Measurements from ENCODE around the gene CD8B. TPM values are rescaled to one million over a fixed set of nuclear protein-coding genes. Genes with fewer than 3 reads are reported as not detected.

The CD8B gene
- total and polyA plus RNA-seq, 2 experiments from 2014 or later: not detected

GRCh38 chr2:86809481-86810121 lies 52.1 kb downstream of the CD8B start:
- no peaks in the 10 kb centered on the region for H3K9me2 ChIP-seq (ENCODE audit: insufficient read depth)
- peaks cover 42% of the 10 kb centered on the region for H3K27me3 ChIP-seq (replicated peaks; ENCODE audit: insufficient read depth)
- in situ Hi-C loops (cut with MboI): no loop called here
- H2AFZ ChIP-seq: no peak overlapping the region
- H3K79me2 ChIP-seq (ENCODE audit: insufficient read depth): no peaks in the 10 kb centered on the region
- H3K4me2 ChIP-seq (ENCODE audit: unreplicated experiment): no peak overlapping the region
- H3K9me3 ChIP-seq (ENCODE audit: low read depth): no peaks in the 10 kb centered on the region
- H3K27ac ChIP-seq: no peak overlapping the region
- no peaks in the 10 kb centered on the region for H3K4me1 ChIP-seq (ENCODE audit: insufficient read depth)
- TF ChIP-seq EZH2 (IDR thresholded peaks at IDR 0.05; ENCODE audit: insufficient read depth, poor library complexity, severe bottlenecking) (peak; percentile 58), EZH2phosphoT487 (IDR thresholded peaks at IDR 0.05; ENCODE audit: insufficient read depth, low read depth) (no peak)
- 40 to 54% methylated on average over 28 of the region's 43 CpGs for WGBS, 2 experiments (ENCODE audit: low coverage in 1 of 2, low lambda C conversion rate in 2 of 2, missing lambda C conversion rate in 2 of 2)
- H3F3A ChIP-seq (ENCODE audit: insufficient read depth): no peaks in the 10 kb centered on the region
- no peak for DNase-seq
- H3K9ac ChIP-seq: no peak overlapping the region
- no peak overlapping the region for H3K4me3 ChIP-seq
- H3K36me3 ChIP-seq (ENCODE audit: low read depth): no peaks in the 10 kb centered on the region
- no peaks in the 10 kb centered on the region for H4K20me1 ChIP-seq (ENCODE audit: insufficient read depth)

DNA sequence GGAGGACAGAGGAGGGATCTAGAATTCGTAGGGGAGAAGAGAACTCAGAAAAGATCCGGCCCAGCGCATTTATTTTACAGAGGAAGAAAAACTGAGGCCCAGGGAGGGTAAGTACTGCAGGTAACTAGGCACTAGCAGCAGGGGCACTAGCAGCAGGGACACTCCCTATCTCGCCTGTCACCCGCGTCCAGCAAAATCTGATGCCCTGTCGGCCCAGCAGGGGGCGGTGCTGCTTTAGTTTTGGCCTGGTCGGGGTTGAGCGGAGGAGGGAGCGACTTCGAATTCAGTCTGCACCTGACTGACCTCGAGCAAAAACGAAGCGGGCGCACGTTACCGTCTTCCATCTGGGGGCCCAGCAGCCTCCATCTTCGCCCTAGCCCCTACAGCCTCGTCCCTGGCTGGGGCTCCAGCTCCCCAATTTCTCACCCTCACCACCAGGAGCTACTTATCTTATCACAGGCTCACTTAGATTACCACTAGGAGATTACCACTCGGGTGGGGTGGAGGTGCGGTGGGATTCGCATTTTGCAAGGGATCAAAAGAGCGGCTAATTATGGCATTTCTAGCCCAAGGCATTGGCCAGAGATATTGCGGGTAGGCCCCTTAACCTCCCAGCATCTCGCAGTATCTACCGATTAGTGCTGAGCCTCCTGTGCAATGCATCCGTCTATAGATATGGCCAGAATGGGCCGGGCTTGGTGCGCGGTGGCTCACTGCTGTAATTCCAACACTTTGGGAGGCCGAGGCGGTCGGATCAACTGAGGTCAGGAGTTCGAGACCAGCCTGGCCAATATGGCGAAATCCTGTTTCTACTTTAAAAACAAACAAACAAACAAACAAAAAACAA lies 53.1 kb downstream of the CD8B start:
- Histone ChIP-seq H3K36me3 (ENCODE audit: low read depth) (no peaks in the 10 kb centered on the region), H4K20me1 (ENCODE audit: insufficient read depth) (no peaks in the 10 kb centered on the region), H3K79me2 (ENCODE audit: insufficient read depth) (no peaks in the 10 kb centered on the region), H3F3A (ENCODE audit: insufficient read depth) (no peaks in the 10 kb centered on the region), H2AFZ (peak overlapping the region; percentile 71), H3K4me1 (ENCODE audit: insufficient read depth) (no peaks in the 10 kb centered on the region), H3K4me2 (ENCODE audit: unreplicated experiment) (peak overlapping the region; percentile 72), H3K4me3 (peak overlapping the region; percentile 66), H3K27ac (no peak overlapping the region), H3K27me3 (replicated peaks; ENCODE audit: insufficient read depth) (peaks cover 42% of the 10 kb centered on the region), H3K9me3 (ENCODE audit: low read depth) (no peaks in the 10 kb centered on the region), H3K9me2 (ENCODE audit: insufficient read depth) (no peaks in the 10 kb centered on the region), H3K9ac (no peak overlapping the region)
- in situ Hi-C loops (cut with MboI): no loop called here
- peak; percentile 80 for DNase-seq
- 11% methylated on average over 36 of the region's 36 CpGs for WGBS, 2 experiments (ENCODE audit: low coverage in 1 of 2, low lambda C conversion rate in 2 of 2, missing lambda C conversion rate in 2 of 2)
- TF ChIP-seq EZH2phosphoT487 (IDR thresholded peaks at IDR 0.05; ENCODE audit: insufficient read depth, low read depth): no peak
- no peak for TF ChIP-seq EZH2 (IDR thresholded peaks at IDR 0.05; ENCODE audit: insufficient read depth, poor library complexity, severe bottlenecking)

DNA sequence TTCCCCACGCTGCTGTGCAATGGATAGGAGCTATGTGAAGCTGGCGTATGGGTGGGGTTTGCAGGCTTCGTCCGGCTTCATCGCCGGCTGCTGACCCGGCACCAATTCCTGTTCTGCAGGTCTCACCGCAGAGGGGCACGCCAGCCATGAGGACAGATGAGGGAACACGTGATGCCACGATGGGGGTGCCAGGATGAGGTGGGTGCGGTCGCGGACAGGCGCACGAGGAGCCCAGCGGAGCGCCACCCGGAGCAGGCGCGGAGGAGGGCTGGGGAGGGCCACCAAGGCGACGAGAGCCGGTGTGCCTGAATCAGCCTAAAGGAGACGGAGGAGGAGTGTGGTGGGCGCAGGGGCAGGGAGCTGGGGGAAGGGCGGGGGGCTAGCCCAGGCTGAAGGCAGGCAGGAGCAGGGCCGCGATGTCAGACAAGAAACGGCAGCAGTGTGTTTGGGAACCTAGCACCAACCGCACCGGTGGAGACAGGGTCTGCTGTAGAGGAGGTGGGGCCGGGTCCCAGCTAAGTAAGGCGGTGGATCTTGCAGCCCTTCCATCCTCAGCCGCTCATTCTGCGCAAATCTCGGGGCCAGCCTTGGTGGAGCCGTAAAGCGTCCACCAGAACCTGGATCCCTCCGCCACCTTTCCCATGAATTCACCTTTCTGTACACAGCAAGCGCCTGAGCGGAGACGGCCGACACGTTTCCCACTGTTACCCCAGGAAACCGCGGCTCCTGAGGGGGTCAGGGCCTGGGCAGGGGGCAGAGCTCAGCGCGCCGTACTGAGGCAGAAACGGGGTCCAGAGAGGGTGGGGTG lies 54.0 kb downstream of the CD8B start:
- no peaks in the 10 kb centered on the region for H3F3A ChIP-seq (ENCODE audit: insufficient read depth)
- H3K9me2 ChIP-seq (ENCODE audit: insufficient read depth): no peaks in the 10 kb centered on the region
- peak; percentile 33 for DNase-seq
- H3K4me2 ChIP-seq (ENCODE audit: unreplicated experiment): peak overlapping the region; percentile 72
- in situ Hi-C loops (cut with MboI): no loop called here
- 2 to 3% methylated on average over 41 to 51 of the region's 51 CpGs for WGBS, 2 experiments (ENCODE audit: low coverage in 1 of 2, low lambda C conversion rate in 2 of 2, missing lambda C conversion rate in 2 of 2)
- H3K27ac ChIP-seq: no peak overlapping the region
- no peak overlapping the region for H3K9ac ChIP-seq
- peak overlapping the region; percentile 66 for H3K4me3 ChIP-seq
- H3K79me2 ChIP-seq (ENCODE audit: insufficient read depth): no peaks in the 10 kb centered on the region
- peak overlapping the region; percentile 71 for H2AFZ ChIP-seq
- H4K20me1 ChIP-seq (ENCODE audit: insufficient read depth): no peaks in the 10 kb centered on the region
- no peaks in the 10 kb centered on the region for H3K9me3 ChIP-seq (ENCODE audit: low read depth)
- TF ChIP-seq EZH2 (IDR thresholded peaks at IDR 0.05; ENCODE audit: insufficient read depth, poor library complexity, severe bottlenecking) (no peak), EZH2phosphoT487 (IDR thresholded peaks at IDR 0.05; ENCODE audit: insufficient read depth, low read depth) (no peak)
- no peaks in the 10 kb centered on the region for H3K36me3 ChIP-seq (ENCODE audit: low read depth)
- peaks cover 39% of the 10 kb centered on the region for H3K27me3 ChIP-seq (replicated peaks; ENCODE audit: insufficient read depth)
- no peaks in the 10 kb centered on the region for H3K4me1 ChIP-seq (ENCODE audit: insufficient read depth)

- peaks cover 34% of the 10 kb centered on the region for H3K27me3 ChIP-seq (replicated peaks; ENCODE audit: insufficient read depth)
- WGBS, 2 experiments (ENCODE audit: low coverage in 1 of 2, low lambda C conversion rate in 2 of 2, missing lambda C conversion rate in 2 of 2): 31 to 36% methylated on average over 11 of the region's 11 CpGs
Measured at GRCh38 chr2:86807133-86807467, 54.6 kb downstream of the CD8B start.

More at GRCh38 chr2:86807133-86807467, 54.6 kb downstream of the CD8B start:
- Histone ChIP-seq H3K9me2 (ENCODE audit: insufficient read depth) (no peaks in the 10 kb centered on the region), H3K9me3 (ENCODE audit: low read depth) (no peaks in the 10 kb centered on the region), H2AFZ (peak overlapping the region; percentile 71), H3K36me3 (ENCODE audit: low read depth) (no peaks in the 10 kb centered on the region), H3K9ac (no peak overlapping the region), H3K4me1 (ENCODE audit: insufficient read depth) (no peaks in the 10 kb centered on the region), H4K20me1 (ENCODE audit: insufficient read depth) (no peaks in the 10 kb centered on the region), H3K4me2 (ENCODE audit: unreplicated experiment) (peak overlapping the region; percentile 72), H3K79me2 (ENCODE audit: insufficient read depth) (no peaks in the 10 kb centered on the region), H3K4me3 (peak overlapping the region; percentile 66), H3F3A (ENCODE audit: insufficient read depth) (no peaks in the 10 kb centered on the region), H3K27ac (no peak overlapping the region)
- TF ChIP-seq EZH2 (IDR thresholded peaks at IDR 0.05; ENCODE audit: insufficient read depth, poor library complexity, severe bottlenecking) (no peak), EZH2phosphoT487 (IDR thresholded peaks at IDR 0.05; ENCODE audit: insufficient read depth, low read depth) (no peak)
- DNase-seq: no peak
- in situ Hi-C loops (cut with MboI): no loop called here
